CD4-positive, alpha-beta memory T cell (primary cell): ENCODE results near the gene FANCC. TPM values are rescaled to one million over a fixed set of nuclear protein-coding genes. Genes with fewer than 3 reads are reported as not detected.
"Not testable (repeated sequence)": the region's sequence is repeated elsewhere in the genome, so short reads cannot be mapped to it uniquely, and the experiment has no call there.

Experiments used
- CTCF ChIA-PET: fragments of 350-600 bp; sonication (Branson Sonifier 250); formaldehyde crosslinking; loops from one replicate; lab custom pipeline; 2021; ENCODE audit warnings: inconsistent platforms; ENCODE audit not compliant: partially characterized antibody; lab: Charles Lee
- POLR2A ChIA-PET: fragments of 350-600 bp; sonication (Branson Sonifier 250); formaldehyde crosslinking; loops from one replicate; lab custom pipeline; 2021; ENCODE audit not compliant: partially characterized antibody; lab: Charles Lee
- DNase-seq, 5 donors: peaks; one replicate each; pipeline versions ENCODE4 v3.0.0 to v3.0.0-alpha.2; 2020 to 2022; ENCODE audit warnings: mixed read lengths in 1 of 5
- H3K27ac ChIP-seq: one replicate; pipeline ENCODE4 v1.7.0; 2013; ENCODE audit warnings: low read depth, low read length
- H3K27me3 ChIP-seq: 2 replicates; pipeline ENCODE4 v1.7.0; 2013; ENCODE audit warnings: mild to moderate bottlenecking, low read length, moderate library complexity; ENCODE audit not compliant: insufficient read depth
- H3K36me3 ChIP-seq: 2 replicates; pipeline ENCODE4 v1.7.0; 2013; ENCODE audit warnings: mild to moderate bottlenecking, low read length, moderate library complexity; ENCODE audit not compliant: insufficient read depth
- H3K4me1 ChIP-seq: 2 replicates; pipeline ENCODE4 v1.7.0; 2013; ENCODE audit warnings: mild to moderate bottlenecking, low read length, moderate library complexity; ENCODE audit not compliant: insufficient read depth
- H3K4me3 ChIP-seq, 2 donors: one replicate each; pipeline ENCODE4 v1.7.0; 2013; ENCODE audit warnings: low read length in 2 of 2, mild to moderate bottlenecking in 1 of 2
- H3K9me3 ChIP-seq, 2 donors: one replicate each; pipeline ENCODE4 v1.7.0; 2013; ENCODE audit warnings: low read length in 2 of 2, control low read depth in 1 of 2; ENCODE audit not compliant: control insufficient read depth in 1 of 2
- H3K27ac Mint-ChIP-seq, 7 donors: one replicate each; pipeline ENCODE4 v1.8.0; 2020 to 2021; ENCODE audit warnings: mixed read lengths in 7 of 7, mild to moderate bottlenecking in 6 of 7, inconsistent platforms in 3 of 7, moderate library complexity in 3 of 7
- H3K27me3 Mint-ChIP-seq, 2 donors: one replicate each; pipeline ENCODE4 v1.8.0; 2020 to 2021; ENCODE audit warnings: mixed read lengths in 2 of 2
- H3K36me3 Mint-ChIP-seq, 2 donors: one replicate each; pipeline ENCODE4 v1.8.0; 2020 to 2021; ENCODE audit warnings: mixed read lengths in 2 of 2, inconsistent platforms in 1 of 2, mild to moderate bottlenecking in 1 of 2
- H3K4me1 Mint-ChIP-seq, 4 donors: one replicate each; pipeline ENCODE4 v1.8.0; 2020 to 2021; ENCODE audit warnings: mixed read lengths in 4 of 4, mild to moderate bottlenecking in 1 of 4
- H3K4me3 Mint-ChIP-seq, 8 donors: one replicate each; pipeline ENCODE4 v1.8.0; 2020 to 2021; ENCODE audit warnings: mixed read lengths in 8 of 8, mild to moderate bottlenecking in 7 of 8, moderate library complexity in 6 of 8, inconsistent platforms in 3 of 8
- H3K9me3 Mint-ChIP-seq, 8 donors: one replicate each; pipeline ENCODE4 v1.8.0; 2020 to 2021; ENCODE audit warnings: mixed read lengths in 8 of 8, mild to moderate bottlenecking in 5 of 8, inconsistent platforms in 3 of 8, moderate library complexity in 1 of 8
- intact Hi-C: fragments of 100-400 bp; cut with micrococcal nuclease; formaldehyde crosslinking; loops from one replicate; pipeline ENCODE4 v1.15.1; 2023
- polyA plus RNA-seq, 2 donors: library from polyadenylated mRNA; unstranded; fragments of 300-500 nt; fragmentation: Illumina TruSeq; gene quantifications; one replicate each; pipeline ENCODE4 v1.2.3, GENCODE V29; 2021
- total RNA-seq, 2 experiments: library from RNA; stranded (reverse); gene quantifications; one replicate each; pipeline ENCODE4 v1.2.3, GENCODE V29; 2021

FANCC gene
- total and polyA plus RNA-seq, 4 experiments from 2014 or later, result 0.77 to 4.9 (median 3.6) TPM

- H3K27me3 ChIP-seq, H3K27ac Mint-ChIP-seq, POLR2A ChIA-PET, H3K27me3 Mint-ChIP-seq, intact Hi-C loops, H3K36me3 ChIP-seq, H3K27ac ChIP-seq, H3K36me3 Mint-ChIP-seq, H3K4me1 ChIP-seq, H3K4me3 Mint-ChIP-seq, DNase-seq, H3K9me3 ChIP-seq, H3K4me3 ChIP-seq, CTCF ChIA-PET, H3K9me3 Mint-ChIP-seq, H3K4me1 Mint-ChIP-seq: not testable (repeated sequence)
These were observed 114.5 kb downstream of the FANCC start for GRCh38 chr9:95203019-95203418.

GRCh38 chr9:95202076-95202681 lies 115.3 kb downstream of the FANCC start:
- POLR2A ChIA-PET, result no interaction called here
- no peaks in the 10 kb centered on the region for H3K9me3 Mint-ChIP-seq

GRCh38 chr9:95201206-95201605 lies 116.3 kb downstream of the FANCC start:
- Mint-ChIP-seq H3K27ac (no peak overlapping the region), H3K9me3 (no peaks in the 10 kb centered on the region), H3K4me3 (no peak overlapping the region), H3K36me3 (no peaks in the 10 kb centered on the region), H3K27me3 (no peaks in the 10 kb centered on the region), H3K4me1 (no peaks in the 10 kb centered on the region)
- no peak for DNase-seq
- no peaks in the 10 kb centered on the region for H3K4me1 ChIP-seq
- ChIA-PET POLR2A (no interaction called here), CTCF (interaction anchor here (2.8 kb wide), 1 partner anchor 33 kb away, joined by 7 read pairs; no protein-coding TSS in a partner anchor)
- no peaks in the 10 kb centered on the region for H3K27me3 ChIP-seq
- no peak overlapping the region for H3K4me3 ChIP-seq
- H3K27ac ChIP-seq, result no peak overlapping the region
- intact Hi-C loops, result no loop called here
- no peaks in the 10 kb centered on the region for H3K36me3 ChIP-seq
- H3K9me3 ChIP-seq, result no peaks in the 10 kb centered on the region

More at GRCh38 chr9:95202076-95202681, 115.3 kb downstream of the FANCC start:
- CTCF ChIA-PET, result no interaction called here
- Histone ChIP-seq H3K9me3 (no peaks in the 10 kb centered on the region), H3K4me1 (no peaks in the 10 kb centered on the region), H3K36me3 (no peaks in the 10 kb centered on the region), H3K27me3 (no peaks in the 10 kb centered on the region), H3K4me3 (no peak overlapping the region), H3K27ac (no peak overlapping the region)
- Mint-ChIP-seq H3K4me3 (no peak overlapping the region), H3K27ac (no peak overlapping the region), H3K4me1 (no peaks in the 10 kb centered on the region), H3K27me3 (no peaks in the 10 kb centered on the region), H3K36me3 (no peaks in the 10 kb centered on the region)
- DNase-seq, result no peak
- intact Hi-C loops, result no loop called here

- no peaks in the 10 kb centered on the region for H3K27me3 ChIP-seq
- DNase-seq, result no peak
- CTCF ChIA-PET, result no interaction called here
- intact Hi-C loops, result no loop called here
- no peaks in the 10 kb centered on the region for H3K9me3 Mint-ChIP-seq
- H3K27ac ChIP-seq, result no peak overlapping the region
- H3K4me3 Mint-ChIP-seq, result no peak overlapping the region
- no peaks in the 10 kb centered on the region for H3K4me1 Mint-ChIP-seq
- H3K9me3 ChIP-seq, result no peaks in the 10 kb centered on the region
- no peaks in the 10 kb centered on the region for H3K27me3 Mint-ChIP-seq
- POLR2A ChIA-PET, result no interaction called here
- H3K27ac Mint-ChIP-seq, result no peak overlapping the region
- H3K36me3 ChIP-seq, result no peaks in the 10 kb centered on the region
- H3K4me1 ChIP-seq, result no peaks in the 10 kb centered on the region
- H3K4me3 ChIP-seq, result no peak overlapping the region
- no peaks in the 10 kb centered on the region for H3K36me3 Mint-ChIP-seq
These were observed 119.7 kb downstream of the FANCC start for GRCh38 chr9:95197692-95198271.

- H3K4me3 ChIP-seq, result no peak overlapping the region
- Mint-ChIP-seq H3K4me3 (no peak overlapping the region), H3K9me3 (no peaks in the 10 kb centered on the region), H3K4me1 (peaks cover 11 to 22% (median 16%) of the 10 kb centered on the region in 4 donors), H3K36me3 (peaks cover 0 to 4% of the 10 kb centered on the region in 2 donors), H3K27me3 (no peaks in the 10 kb centered on the region), H3K27ac (no peak overlapping the region)
- H3K9me3 ChIP-seq, result no peaks in the 10 kb centered on the region
- H3K27ac ChIP-seq, result no peak overlapping the region
- POLR2A ChIA-PET, result no interaction called here
- peaks cover 6% of the 10 kb centered on the region for H3K4me1 ChIP-seq
- CTCF ChIA-PET, result no interaction called here
- H3K36me3 ChIP-seq, result no peaks in the 10 kb centered on the region
- DNase-seq, result no peak
- H3K27me3 ChIP-seq, result no peaks in the 10 kb centered on the region
- intact Hi-C loops, result no loop called here
These were observed 124.0 kb downstream of the FANCC start for GRCh38 chr9:95193480-95193879.

GRCh38 chr9:95193067-95193466 lies 124.4 kb downstream of the FANCC start:
- no peak for DNase-seq
- peaks cover 0 to 4% of the 10 kb centered on the region in 2 donors for H3K36me3 Mint-ChIP-seq
- Histone ChIP-seq H3K27ac (no peak overlapping the region), H3K36me3 (no peaks in the 10 kb centered on the region), H3K9me3 (no peaks in the 10 kb centered on the region), H3K4me3 (no peak overlapping the region), H3K4me1 (peaks cover 6% of the 10 kb centered on the region), H3K27me3 (no peaks in the 10 kb centered on the region)
- H3K27me3 Mint-ChIP-seq, result no peaks in the 10 kb centered on the region
- no peaks in the 10 kb centered on the region for H3K9me3 Mint-ChIP-seq
- ChIA-PET POLR2A (no interaction called here), CTCF (interaction anchor here (1.0 kb wide), 1 partner anchor 15 kb away, joined by 3 read pairs; no protein-coding TSS in a partner anchor)
- no peak overlapping the region for H3K4me3 Mint-ChIP-seq
- no peak overlapping the region for H3K27ac Mint-ChIP-seq
- intact Hi-C loops, result no loop called here
- H3K4me1 Mint-ChIP-seq, result peaks cover 11 to 26% (median 16%) of the 10 kb centered on the region in 4 donors

GRCh38 chr9:95192631-95193030 lies 124.9 kb downstream of the FANCC start:
- Histone ChIP-seq H3K9me3 (no peaks in the 10 kb centered on the region), H3K4me1 (peaks cover 6% of the 10 kb centered on the region), H3K36me3 (no peaks in the 10 kb centered on the region), H3K27ac (no peak overlapping the region), H3K4me3 (no peak overlapping the region), H3K27me3 (no peaks in the 10 kb centered on the region)
- intact Hi-C loops, result no loop called here
- Mint-ChIP-seq H3K4me3 (no peak overlapping the region), H3K27ac (no peak overlapping the region), H3K27me3 (no peaks in the 10 kb centered on the region), H3K4me1 (peaks cover 11 to 30% (median 16%) of the 10 kb centered on the region in 4 donors), H3K36me3 (peaks cover 0 to 4% of the 10 kb centered on the region in 2 donors), H3K9me3 (no peaks in the 10 kb centered on the region)
- no peak for DNase-seq
- ChIA-PET POLR2A (no interaction called here), CTCF (interaction anchor here (1.0 to 1.6 kb wide), 2 partner anchors 12 to 14 kb away, joined by 3 to 6 read pairs; no protein-coding TSS in a partner anchor)
